ENCODE results near the gene GRIN3A.

GRCh38 chr9:101579711-101580545 is 158.5 kb downstream of the GRIN3A start:
- TF ChIP-seq ZBTB21 (CRISPR knock-in tag; IDR thresholded peaks at IDR 0.05; ENCODE audit: borderline replicate concordance) (no peak), JUN (CRISPR knock-in tag; IDR thresholded peaks at IDR 0.05) (no peak), NR2C2 (CRISPR knock-in tag; IDR thresholded peaks at IDR 0.05) (no peak)
- TF ChIP-seq, protein P1, sequence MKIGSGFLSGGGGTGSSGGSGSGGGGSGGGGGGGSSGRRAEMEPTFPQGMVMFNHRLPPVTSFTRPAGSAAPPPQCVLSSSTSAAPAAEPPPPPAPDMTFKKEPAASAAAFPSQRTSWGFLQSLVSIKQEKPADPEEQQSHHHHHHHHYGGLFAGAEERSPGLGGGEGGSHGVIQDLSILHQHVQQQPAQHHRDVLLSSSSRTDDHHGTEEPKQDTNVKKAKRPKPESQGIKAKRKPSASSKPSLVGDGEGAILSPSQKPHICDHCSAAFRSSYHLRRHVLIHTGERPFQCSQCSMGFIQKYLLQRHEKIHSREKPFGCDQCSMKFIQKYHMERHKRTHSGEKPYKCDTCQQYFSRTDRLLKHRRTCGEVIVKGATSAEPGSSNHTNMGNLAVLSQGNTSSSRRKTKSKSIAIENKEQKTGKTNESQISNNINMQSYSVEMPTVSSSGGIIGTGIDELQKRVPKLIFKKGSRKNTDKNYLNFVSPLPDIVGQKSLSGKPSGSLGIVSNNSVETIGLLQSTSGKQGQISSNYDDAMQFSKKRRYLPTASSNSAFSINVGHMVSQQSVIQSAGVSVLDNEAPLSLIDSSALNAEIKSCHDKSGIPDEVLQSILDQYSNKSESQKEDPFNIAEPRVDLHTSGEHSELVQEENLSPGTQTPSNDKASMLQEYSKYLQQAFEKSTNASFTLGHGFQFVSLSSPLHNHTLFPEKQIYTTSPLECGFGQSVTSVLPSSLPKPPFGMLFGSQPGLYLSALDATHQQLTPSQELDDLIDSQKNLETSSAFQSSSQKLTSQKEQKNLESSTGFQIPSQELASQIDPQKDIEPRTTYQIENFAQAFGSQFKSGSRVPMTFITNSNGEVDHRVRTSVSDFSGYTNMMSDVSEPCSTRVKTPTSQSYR (CRISPR knock-in tag; IDR thresholded peaks at IDR 0.05) = no peak
- TF ChIP-seq, protein P2, sequence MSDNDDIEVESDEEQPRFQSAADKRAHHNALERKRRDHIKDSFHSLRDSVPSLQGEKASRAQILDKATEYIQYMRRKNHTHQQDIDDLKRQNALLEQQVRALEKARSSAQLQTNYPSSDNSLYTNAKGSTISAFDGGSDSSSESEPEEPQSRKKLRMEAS (CRISPR knock-in tag; IDR thresholded peaks at IDR 0.05) = no peak
